ENCODE results near the gene PDXDC1.

GRCh38 chr16:15052747-15053476, 78.1 kb downstream of the PDXDC1 start:
- TF ChIP-seq CTCF (IDR thresholded peaks at IDR 0.05) (no peak), EZH2 (IDR thresholded peaks at IDR 0.05; ENCODE audit: borderline replicate concordance, insufficient read depth, low read depth, low read length, poor library complexity, severe bottlenecking) (no peak)

Data from B cell (primary cell).